ENCODE data around the gene SMARCC1. TPM values are rescaled to one million over a fixed set of nuclear protein-coding genes. Genes with fewer than 3 reads are reported as not detected.

Gene SMARCC1
- total RNA-seq, 4 donors from 2014 or later, result 38.5 to 54.2 (median 42.9) TPM

- TF ChIP-seq CTCF (IDR thresholded peaks at IDR 0.05) (no peak), POLR2A (IDR thresholded peaks at IDR 0.05) (no peak)
- intact Hi-C loops (cut with DNase I; ENCODE audit: low total_unique reads), result loop anchor here (5.0 to 10.0 kb wide), 2 partner anchors 272 to 370 kb away; no protein-coding TSS in a partner anchor
- H3K4me3 ChIP-seq (ENCODE audit: low read depth, poor library complexity, severe bottlenecking), result no peak overlapping the region
- no peak for DNase-seq (ENCODE audit: low spot score in 2 of 2)
- WGBS, 2 donors, result 87 to 91% methylated on average over 4 of the region's 4 CpGs
These were observed 12.9 kb upstream of the SMARCC1 start for GRCh38 chr3:47794544-47794943.

DNA sequence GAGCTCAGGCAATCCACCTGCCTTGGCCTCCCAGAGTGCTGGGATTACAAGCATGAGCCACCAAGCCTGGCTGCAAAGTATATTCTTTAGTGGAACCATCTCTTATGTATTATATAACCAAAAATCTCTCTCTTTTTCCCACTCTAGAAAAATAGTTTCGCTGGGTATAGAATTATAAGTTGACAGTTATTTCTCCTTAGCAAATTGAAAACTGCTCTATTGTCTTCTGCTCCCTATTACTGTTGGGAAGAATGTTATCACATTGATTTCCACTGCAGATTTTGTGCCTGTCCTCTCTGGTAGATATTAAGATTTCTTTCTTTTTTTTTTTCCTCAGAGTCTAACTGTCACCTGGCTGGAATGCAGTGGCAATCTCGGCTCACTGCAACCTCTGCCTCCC is 11.0 kb upstream of the SMARCC1 start:
- DNase-seq (ENCODE audit: low spot score in 2 of 2), result no peak
- H3K4me3 ChIP-seq (ENCODE audit: low read depth, poor library complexity, severe bottlenecking), result no peak overlapping the region
- intact Hi-C loops (cut with DNase I; ENCODE audit: low total_unique reads), result loop anchor here (5.0 to 10.0 kb wide), 2 partner anchors 270 to 368 kb away; no protein-coding TSS in a partner anchor
- 91 to 95% methylated on average over 2 of the region's 2 CpGs for WGBS, 2 donors
- no peak for TF ChIP-seq POLR2A (IDR thresholded peaks at IDR 0.05)
- TF ChIP-seq CTCF (IDR thresholded peaks at IDR 0.05), result no peak

DNA sequence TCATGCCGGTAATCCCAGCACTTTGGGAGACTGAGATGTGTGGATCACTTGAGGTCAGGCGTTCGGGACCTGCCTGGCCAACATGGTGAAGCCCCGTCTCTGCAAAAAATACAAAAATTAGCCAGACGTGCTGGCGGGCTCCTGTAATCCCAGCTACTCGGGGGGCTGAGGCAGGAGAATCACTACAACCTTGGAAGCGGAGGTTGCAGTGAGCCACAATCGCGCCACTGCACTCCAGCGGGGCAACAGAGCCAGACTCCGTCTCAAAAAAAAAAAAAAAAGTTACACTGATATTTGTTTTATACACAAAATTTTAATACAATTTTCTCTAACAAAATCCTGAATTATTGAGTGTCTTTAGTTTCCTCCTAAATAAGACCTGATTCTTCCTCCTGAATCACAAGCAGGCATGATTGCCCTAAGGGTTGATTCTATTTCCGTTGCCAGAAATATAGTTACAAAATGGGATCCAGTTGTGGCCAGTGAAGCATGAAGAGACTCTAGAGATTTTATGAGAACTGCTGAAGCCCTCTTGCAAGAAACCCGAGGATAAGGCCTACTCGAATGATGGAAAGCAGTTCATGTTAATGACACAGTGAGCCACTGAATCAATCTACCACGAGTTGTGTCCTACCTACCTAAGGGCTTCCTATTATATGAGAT is 9.6 kb upstream of the SMARCC1 start:
- TF ChIP-seq POLR2A (IDR thresholded peaks at IDR 0.05) (no peak), CTCF (IDR thresholded peaks at IDR 0.05) (no peak)
- intact Hi-C loops (cut with DNase I; ENCODE audit: low total_unique reads), result loop anchor here (5.0 to 10.0 kb wide), 2 partner anchors 269 to 367 kb away; no protein-coding TSS in a partner anchor

DNA sequence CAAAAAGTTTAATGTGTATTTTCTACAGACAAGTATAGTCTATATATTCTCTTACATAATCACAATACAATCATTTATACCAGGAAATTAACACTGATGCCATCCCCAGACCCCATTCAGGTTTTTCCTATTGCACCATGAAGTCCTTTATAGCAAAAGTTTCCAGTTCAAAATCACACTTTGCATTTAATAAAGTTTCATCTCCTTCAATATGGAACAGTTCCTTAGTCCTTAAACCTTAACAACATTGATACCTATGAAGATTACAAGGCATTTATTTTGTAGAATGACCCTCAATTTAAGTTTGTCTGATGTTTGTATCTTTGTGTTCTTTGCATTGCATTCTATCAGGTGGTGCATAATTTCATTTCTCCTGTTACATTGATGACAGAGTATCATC is 2.0 kb upstream of the SMARCC1 start:
- TF ChIP-seq CTCF (IDR thresholded peaks at IDR 0.05) (no peak), POLR2A (IDR thresholded peaks at IDR 0.05) (no peak)
- intact Hi-C loops (cut with DNase I; ENCODE audit: low total_unique reads), result no loop called here
- DNase-seq (ENCODE audit: low spot score in 2 of 2), result no peak

More for the DNA sequence above, 9.6 kb upstream of the SMARCC1 start:
- 82 to 84% methylated on average over 16 of the region's 16 CpGs for WGBS, 2 donors
- no peak overlapping the region for H3K4me3 ChIP-seq (ENCODE audit: low read depth, poor library complexity, severe bottlenecking)
- no peak for DNase-seq (ENCODE audit: low spot score in 2 of 2)

GRCh38 chr3:47782446-47783308 is 984 bp upstream of the SMARCC1 start:
- DNase-seq (ENCODE audit: low spot score in 2 of 2), result no peak
- 56 to 59% methylated on average over 23 of the region's 23 CpGs for WGBS, 2 donors
- H3K4me3 ChIP-seq (ENCODE audit: low read depth, poor library complexity, severe bottlenecking), result peak overlapping the region; percentile 50
- TF ChIP-seq CTCF (IDR thresholded peaks at IDR 0.05) (no peak), POLR2A (IDR thresholded peaks at IDR 0.05) (no peak)
- intact Hi-C loops (cut with DNase I; ENCODE audit: low total_unique reads), result no loop called here

More for the DNA sequence above, 2.0 kb upstream of the SMARCC1 start:
- no peak overlapping the region for H3K4me3 ChIP-seq (ENCODE audit: low read depth, poor library complexity, severe bottlenecking)
